IgD-negative memory B cell (primary cell): ENCODE measurements around the gene SOX1. TPM values are rescaled to one million over a fixed set of nuclear protein-coding genes. Genes with fewer than 3 reads are reported as not detected.

Source experiments
- H3K27ac Mint-ChIP-seq, 3 donors: one replicate each; pipeline ENCODE4 v1.8.0; 2020 to 2022; ENCODE audit warnings: mild to moderate bottlenecking in 3 of 3, mixed read lengths in 3 of 3, moderate library complexity in 1 of 3
- H3K27me3 Mint-ChIP-seq: one replicate; pipeline ENCODE4 v1.8.0; 2021; ENCODE audit warnings: mixed read lengths
- H3K36me3 Mint-ChIP-seq: one replicate; pipeline ENCODE4 v1.8.0; 2020; ENCODE audit warnings: mild to moderate bottlenecking, mixed read lengths
- H3K4me1 Mint-ChIP-seq, 3 donors: one replicate each; pipeline ENCODE4 v1.8.0; 2020 to 2022; ENCODE audit warnings: mixed read lengths in 3 of 3, mild to moderate bottlenecking in 1 of 3
- H3K4me3 Mint-ChIP-seq, 4 donors: one replicate each; pipeline ENCODE4 v1.8.0; 2020 to 2022; ENCODE audit warnings: mild to moderate bottlenecking in 4 of 4, mixed read lengths in 4 of 4, moderate library complexity in 3 of 4
- H3K9me3 Mint-ChIP-seq, 3 donors: one replicate each; pipeline ENCODE4 v1.8.0; 2020 to 2021; ENCODE audit warnings: mixed read lengths in 3 of 3, mild to moderate bottlenecking in 1 of 3
- polyA plus RNA-seq: library from polyadenylated mRNA; unstranded; fragments of 300-500 nt; fragmentation: Illumina TruSeq; gene quantifications from one replicate; pipeline ENCODE4 v1.2.3, GENCODE V29; 2021

Gene SOX1
- polyA plus RNA-seq, 1 donor from 2014 or later = not detected

- Mint-ChIP-seq H3K27me3 (peaks cover 4% of the 10 kb centered on the region), H3K27ac (no peak overlapping the region), H3K36me3 (peaks cover 2% of the 10 kb centered on the region), H3K9me3 (no peaks in the 10 kb centered on the region), H3K4me1 (no peaks in the 10 kb centered on the region), H3K4me3 (no peak overlapping the region)
These were observed 48.6 kb downstream of the SOX1 start for GRCh38 chr13:112115403-112116091.

- H3K36me3 Mint-ChIP-seq = peaks cover 2% of the 10 kb centered on the region
- H3K4me3 Mint-ChIP-seq = no peak overlapping the region
- peaks cover 4% of the 10 kb centered on the region for H3K27me3 Mint-ChIP-seq
- H3K9me3 Mint-ChIP-seq = no peaks in the 10 kb centered on the region
- no peak overlapping the region for H3K27ac Mint-ChIP-seq
- H3K4me1 Mint-ChIP-seq = no peaks in the 10 kb centered on the region
These were observed 49.4 kb downstream of the SOX1 start for GRCh38 chr13:112116187-112116950.

- Mint-ChIP-seq H3K4me3 (no peak overlapping the region), H3K27me3 (peaks cover 4% of the 10 kb centered on the region), H3K4me1 (no peaks in the 10 kb centered on the region), H3K36me3 (peaks cover 2% of the 10 kb centered on the region), H3K27ac (no peak overlapping the region), H3K9me3 (no peaks in the 10 kb centered on the region)
These were observed 50.5 kb downstream of the SOX1 start for GRCh38 chr13:112117258-112117954.

GRCh38 chr13:112117955-112118302, 51.0 kb downstream of the SOX1 start:
- H3K27me3 Mint-ChIP-seq = peaks cover 3% of the 10 kb centered on the region
- H3K36me3 Mint-ChIP-seq = peaks cover 2% of the 10 kb centered on the region
- H3K4me1 Mint-ChIP-seq = no peaks in the 10 kb centered on the region
- H3K4me3 Mint-ChIP-seq = no peak overlapping the region
- no peaks in the 10 kb centered on the region for H3K9me3 Mint-ChIP-seq
- H3K27ac Mint-ChIP-seq = no peak overlapping the region

GRCh38 chr13:112118451-112119064, 51.6 kb downstream of the SOX1 start:
- no peak overlapping the region for H3K4me3 Mint-ChIP-seq
- peaks cover 2% of the 10 kb centered on the region for H3K36me3 Mint-ChIP-seq
- peaks cover 3% of the 10 kb centered on the region for H3K27me3 Mint-ChIP-seq
- H3K27ac Mint-ChIP-seq = no peak overlapping the region
- H3K4me1 Mint-ChIP-seq = no peaks in the 10 kb centered on the region
- H3K9me3 Mint-ChIP-seq = no peaks in the 10 kb centered on the region

- Mint-ChIP-seq H3K36me3 (peaks cover 2% of the 10 kb centered on the region), H3K27ac (no peak overlapping the region), H3K4me1 (no peaks in the 10 kb centered on the region), H3K27me3 (peaks cover 3% of the 10 kb centered on the region), H3K9me3 (no peaks in the 10 kb centered on the region), H3K4me3 (no peak overlapping the region)
These were observed 52.5 kb downstream of the SOX1 start for GRCh38 chr13:112119192-112120030.

- Mint-ChIP-seq H3K27me3 (peaks cover 2% of the 10 kb centered on the region), H3K9me3 (peaks cover under 1 to 1% (median 1%) of the 10 kb centered on the region in 3 donors), H3K4me3 (no peak overlapping the region), H3K4me1 (no peaks in the 10 kb centered on the region), H3K36me3 (no peaks in the 10 kb centered on the region), H3K27ac (no peak overlapping the region)
These were observed 53.1 kb downstream of the SOX1 start for GRCh38 chr13:112120031-112120373.
